HG02571 (cell line): ENCODE measurements around the gene EXT2.

ENCODE experiments used
- ATAC-seq: cut with Tn5 transposase; IDR thresholded peaks from one replicate; pipeline ENCODE4 v1.9.1; 2021; ENCODE audit warnings: mild to moderate bottlenecking, moderate library complexity; ENCODE audit not compliant: unreplicated experiment

The EXT2 gene

GRCh38 chr11:44083906-44084305 lies 11.6 kb upstream of the EXT2 start:
- no peak for ATAC-seq

DNA sequence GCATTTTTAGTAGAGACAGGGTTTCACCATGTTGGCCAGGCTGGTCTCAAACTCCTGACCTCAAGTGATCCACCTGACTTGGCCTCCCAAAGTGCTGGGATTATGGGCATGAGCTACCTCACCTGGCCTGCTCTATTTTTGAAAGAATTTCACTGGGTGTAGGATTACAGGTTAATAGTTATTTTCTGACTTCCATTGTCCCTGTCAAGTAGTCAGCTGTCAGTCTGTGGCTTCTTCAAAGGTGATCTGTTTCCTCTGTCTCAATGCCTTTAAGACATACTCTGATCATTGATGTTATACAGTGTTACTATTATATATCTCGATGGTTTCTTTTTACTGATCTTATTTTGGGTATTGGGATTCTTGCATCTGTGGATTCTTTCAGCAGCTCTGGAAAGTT lies 10.1 kb upstream of the EXT2 start:
- ATAC-seq, result no peak

GRCh38 chr11:44088377-44088776 lies 7.1 kb upstream of the EXT2 start:
- ATAC-seq, result no peak

- no peak for ATAC-seq
Measured at GRCh38 chr11:44088871-44089270, 6.6 kb upstream of the EXT2 start.

- ATAC-seq, result no peak
Measured at GRCh38 chr11:44090539-44090938, 4.9 kb upstream of the EXT2 start.

- no peak for ATAC-seq
Measured at GRCh38 chr11:44094260-44094868, 1.1 kb upstream of the EXT2 start.

GRCh38 chr11:44096360-44097185 lies 1.1 kb downstream of the EXT2 start:
- no peak for ATAC-seq

GRCh38 chr11:44097821-44098220 lies 2.3 kb downstream of the EXT2 start:
- no peak for ATAC-seq

DNA sequence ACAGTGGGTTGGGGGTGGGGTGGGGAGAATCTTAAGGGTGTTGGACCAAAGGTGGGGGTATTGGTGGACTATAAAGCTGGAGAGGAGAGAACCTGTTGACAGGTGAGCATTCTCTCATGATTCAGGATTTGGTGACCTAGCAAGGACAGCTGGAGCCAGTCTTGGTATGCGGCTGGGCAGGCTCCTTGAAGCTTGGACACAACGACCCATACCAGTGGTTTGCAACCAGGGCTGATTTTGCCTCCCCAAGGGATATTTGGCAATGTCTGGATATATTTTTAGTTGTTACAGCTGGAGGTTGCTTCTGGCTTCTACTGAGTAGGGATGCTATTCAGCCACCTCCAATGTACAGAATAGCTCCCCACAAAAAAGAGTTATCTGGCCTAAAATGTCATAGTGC lies 5.6 kb downstream of the EXT2 start:
- no peak for ATAC-seq

DNA sequence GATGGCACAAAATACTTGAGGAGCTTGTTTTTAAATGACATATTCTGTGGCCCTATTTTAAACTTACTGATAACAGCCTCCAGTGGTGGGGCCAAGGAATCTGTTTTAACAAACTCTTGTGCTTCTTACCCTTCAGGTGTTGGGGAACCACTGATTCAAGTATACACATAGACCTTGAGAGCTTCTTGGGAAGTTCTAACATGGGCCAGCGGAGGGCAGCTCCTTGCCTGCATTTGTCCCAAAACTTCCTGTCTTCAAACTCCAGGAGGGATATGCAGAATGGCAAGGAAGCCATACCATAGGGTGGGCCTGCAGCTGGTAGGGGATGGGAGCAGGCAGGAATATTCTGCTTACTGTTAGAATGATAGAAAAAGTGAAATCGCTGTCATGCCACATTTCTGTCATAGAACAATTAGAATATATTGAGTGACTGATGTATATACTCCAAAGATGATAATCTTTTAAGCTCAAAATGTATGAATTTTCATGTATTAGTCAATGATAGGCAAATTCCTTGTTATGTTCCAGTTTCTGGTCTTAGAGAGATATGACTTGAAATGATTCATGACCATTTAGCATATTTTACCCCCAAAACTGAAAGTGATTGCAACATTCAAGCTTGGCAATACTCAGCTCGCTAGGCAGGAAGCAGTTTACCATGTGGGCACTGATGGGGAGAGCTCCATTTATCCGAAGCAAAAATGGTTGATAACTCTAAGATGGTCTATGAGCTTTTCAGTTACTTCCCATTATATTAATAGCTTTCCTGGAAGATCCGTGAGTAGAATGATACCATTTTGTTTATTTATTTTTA lies 9.2 kb downstream of the EXT2 start:
- ATAC-seq, result no peak

- no peak for ATAC-seq
Measured at GRCh38 chr11:44108260-44108659, 12.8 kb downstream of the EXT2 start.

GRCh38 chr11:44110231-44110679 lies 14.8 kb downstream of the EXT2 start:
- ATAC-seq, result no peak

- no peak for ATAC-seq
Measured at GRCh38 chr11:44112091-44112821, 16.8 kb downstream of the EXT2 start.

DNA sequence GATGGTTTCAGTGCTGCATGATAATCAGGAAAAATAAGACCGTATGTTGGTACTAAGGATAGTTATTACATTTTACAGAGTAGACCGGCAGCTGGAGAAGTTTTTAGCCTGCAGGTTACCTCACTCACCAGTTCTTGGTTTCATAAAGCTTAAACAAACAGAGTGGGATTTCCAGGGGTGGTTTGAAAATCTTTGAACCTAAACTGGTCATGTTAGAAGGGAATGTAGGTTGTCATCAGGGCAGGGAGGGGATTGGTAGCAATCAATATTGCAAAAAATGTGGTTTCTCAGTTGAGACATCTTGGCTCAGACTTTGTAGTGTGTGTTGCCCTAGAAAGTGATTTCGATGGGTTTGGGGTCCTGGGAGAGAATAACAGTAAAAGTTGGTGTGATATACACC lies 17.5 kb downstream of the EXT2 start:
- ATAC-seq, result no peak

- ATAC-seq, result no peak
Measured at GRCh38 chr11:44113572-44113971, 18.1 kb downstream of the EXT2 start.

- ATAC-seq, result no peak
Measured at GRCh38 chr11:44116234-44116830, 20.9 kb downstream of the EXT2 start.

DNA sequence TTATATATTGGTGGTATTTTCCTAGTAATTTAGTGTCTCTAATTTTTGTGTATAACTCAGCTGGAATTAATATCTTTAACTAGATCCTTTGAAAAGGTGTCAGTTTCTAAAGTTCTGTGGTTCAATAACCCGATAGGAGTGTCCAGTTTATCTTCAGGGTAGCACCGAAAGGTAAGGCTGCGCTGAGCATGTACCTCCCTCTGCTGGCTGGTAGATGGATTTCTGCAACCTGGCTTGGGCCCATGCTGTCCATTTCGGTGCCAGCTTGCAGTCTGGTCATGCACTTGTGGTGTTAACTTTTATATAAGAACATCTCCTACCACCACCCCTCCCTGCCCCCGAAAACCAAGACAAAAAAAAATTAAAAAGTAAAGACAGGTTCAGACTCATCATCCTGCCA lies 24.7 kb downstream of the EXT2 start:
- no peak for ATAC-seq

DNA sequence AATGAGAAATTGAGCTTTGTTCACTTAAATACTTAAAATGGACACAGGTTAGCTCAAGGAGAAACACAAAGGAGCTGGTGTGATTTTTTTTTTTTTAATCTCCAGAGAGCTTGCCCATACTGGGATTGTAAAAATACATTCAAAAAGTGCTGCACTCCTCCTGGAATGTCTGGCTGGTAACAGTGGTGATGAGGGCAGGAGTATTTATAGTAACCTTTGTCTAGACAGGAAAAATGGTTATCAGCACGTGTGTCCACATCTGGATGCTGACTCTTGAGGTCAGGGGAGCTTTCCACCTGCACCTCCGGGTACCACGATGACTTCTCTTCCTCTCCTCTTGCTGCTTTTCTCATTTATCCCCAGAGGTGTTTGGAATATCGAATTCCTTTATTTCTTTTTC lies 30.1 kb downstream of the EXT2 start:
- ATAC-seq, result no peak

GRCh38 chr11:44126304-44126703 lies 30.8 kb downstream of the EXT2 start:
- ATAC-seq, result no peak

GRCh38 chr11:44127130-44127529 lies 31.7 kb downstream of the EXT2 start:
- ATAC-seq, result no peak

GRCh38 chr11:44128729-44129128 lies 33.3 kb downstream of the EXT2 start:
- ATAC-seq, result no peak
